Epithelial cell of proximal tubule (primary cell): ENCODE data around the gene ZAP70. TPM values are rescaled to one million over a fixed set of nuclear protein-coding genes. Genes with fewer than 3 reads are reported as not detected.

Experiments used
- DNase-seq: peaks from one replicate; pipeline ENCODE4 v3.0.0-alpha.2; 2011; ENCODE audit warnings: low read depth
- H3K4me3 ChIP-seq: 2 replicates; pipeline ENCODE4 v1.5.1; 2011; ENCODE audit warnings: low read depth, mild to moderate bottlenecking, low read length
- CTCF ChIP-seq: conservative IDR thresholded peaks from 2 replicates; pipeline ENCODE4 v1.5.1; 2012; ENCODE audit warnings: low read depth, mild to moderate bottlenecking, low read length
- total RNA-seq: library from RNA; depleted of rRNA; stranded (reverse); fragments of >200 nt; gene quantifications from 2 replicates; pipeline ENCODE4 v1.2.3, GENCODE V29; 2015

Gene ZAP70
- total RNA-seq, 1 donor from 2014 or later = not detected

DNA sequence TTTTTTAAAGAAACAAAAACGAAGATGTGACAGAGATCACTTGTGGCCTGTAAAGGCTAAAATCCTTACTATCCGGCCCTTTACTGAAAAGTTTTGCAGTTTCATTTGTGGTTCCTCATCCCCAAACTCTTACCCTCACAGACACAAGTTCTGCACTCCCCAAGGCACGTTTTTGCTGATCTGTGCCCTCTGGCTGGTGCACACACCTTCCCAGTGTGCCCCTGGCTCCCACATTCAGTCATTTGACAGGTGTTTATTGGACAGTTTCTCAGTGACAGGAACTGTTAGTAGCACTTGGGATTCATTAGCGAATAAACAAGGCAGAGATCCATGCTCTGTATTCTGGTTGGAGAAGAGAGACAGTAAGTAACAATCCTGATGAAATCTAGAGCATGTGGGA is 22.8 kb downstream of the ZAP70 start:
- TF ChIP-seq CTCF = no peak

DNA sequence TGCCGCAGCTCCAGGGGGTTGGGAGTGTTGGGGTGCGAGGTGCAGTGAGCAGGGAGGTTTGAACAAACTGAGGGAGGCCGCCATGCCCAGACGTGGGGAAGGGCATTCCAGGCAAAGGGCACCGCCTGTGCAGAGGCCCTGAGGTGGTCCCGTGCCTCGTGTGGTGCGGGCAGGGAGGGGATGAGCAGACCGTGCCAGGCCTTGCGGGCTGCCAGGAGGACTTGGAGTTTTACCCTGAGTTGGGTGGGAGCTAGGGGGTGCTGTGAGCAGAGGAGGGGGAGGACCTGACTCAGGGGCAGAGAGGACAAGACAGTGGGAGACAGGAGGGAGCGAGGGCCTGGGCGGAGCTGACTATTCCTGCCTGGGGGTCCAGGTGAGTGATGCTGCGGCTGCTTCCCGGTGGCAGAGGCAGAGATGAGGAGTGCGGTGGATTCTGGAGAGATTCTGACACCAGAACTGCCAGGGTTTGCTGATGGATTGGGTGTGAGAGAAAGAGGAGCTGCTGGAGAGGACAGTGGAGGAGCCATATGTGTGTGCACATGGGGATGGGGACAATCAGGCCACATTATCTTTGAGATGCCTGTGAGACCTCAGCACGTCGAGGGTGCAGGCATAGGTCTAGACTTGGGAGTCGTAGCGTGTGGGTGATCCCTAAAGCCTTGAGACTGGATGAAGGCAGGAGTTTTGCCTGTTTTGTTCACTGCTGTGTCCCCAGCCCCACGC is 23.4 kb downstream of the ZAP70 start:
- no peak overlapping the region for H3K4me3 ChIP-seq
- no peak for DNase-seq
- TF ChIP-seq CTCF = no peak

More for the DNA sequence above, 22.8 kb downstream of the ZAP70 start:
- H3K4me3 ChIP-seq = no peak overlapping the region
- DNase-seq = no peak

DNA sequence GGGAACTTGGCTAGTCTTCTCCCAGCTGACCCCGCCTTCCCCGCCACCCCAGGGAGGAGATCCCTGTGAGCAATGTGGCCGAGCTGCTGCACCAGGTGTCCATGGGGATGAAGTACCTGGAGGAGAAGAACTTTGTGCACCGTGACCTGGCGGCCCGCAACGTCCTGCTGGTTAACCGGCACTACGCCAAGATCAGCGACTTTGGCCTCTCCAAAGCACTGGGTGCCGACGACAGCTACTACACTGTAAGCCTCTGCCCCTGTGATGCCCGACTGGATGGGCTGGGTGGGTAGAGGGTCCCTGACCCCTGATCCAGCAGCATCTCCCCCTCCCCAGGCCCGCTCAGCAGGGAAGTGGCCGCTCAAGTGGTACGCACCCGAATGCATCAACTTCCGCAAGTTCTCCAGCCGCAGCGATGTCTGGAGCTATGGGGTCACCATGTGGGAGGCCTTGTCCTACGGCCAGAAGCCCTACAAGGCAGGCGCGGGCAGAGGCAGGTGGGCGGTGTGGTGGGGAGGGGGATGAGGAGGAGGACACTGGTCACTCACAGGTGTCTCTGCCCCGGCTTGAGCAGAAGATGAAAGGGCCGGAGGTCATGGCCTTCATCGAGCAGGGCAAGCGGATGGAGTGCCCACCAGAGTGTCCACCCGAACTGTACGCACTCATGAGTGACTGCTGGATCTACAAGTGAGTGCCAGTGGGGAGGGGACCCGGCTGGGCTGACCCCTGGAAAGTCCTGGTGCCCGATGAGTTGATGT is 24.2 kb downstream of the ZAP70 start:
- DNase-seq = no peak
- no peak overlapping the region for H3K4me3 ChIP-seq
- no peak for TF ChIP-seq CTCF

GRCh38 chr2:97738179-97739019 is 25.0 kb downstream of the ZAP70 start:
- TF ChIP-seq CTCF = no peak
- no peak for DNase-seq
- H3K4me3 ChIP-seq = no peak overlapping the region

GRCh38 chr2:97739020-97739892 is 25.9 kb downstream of the ZAP70 start:
- no peak for DNase-seq
- no peak for TF ChIP-seq CTCF
- H3K4me3 ChIP-seq = no peak overlapping the region

DNA sequence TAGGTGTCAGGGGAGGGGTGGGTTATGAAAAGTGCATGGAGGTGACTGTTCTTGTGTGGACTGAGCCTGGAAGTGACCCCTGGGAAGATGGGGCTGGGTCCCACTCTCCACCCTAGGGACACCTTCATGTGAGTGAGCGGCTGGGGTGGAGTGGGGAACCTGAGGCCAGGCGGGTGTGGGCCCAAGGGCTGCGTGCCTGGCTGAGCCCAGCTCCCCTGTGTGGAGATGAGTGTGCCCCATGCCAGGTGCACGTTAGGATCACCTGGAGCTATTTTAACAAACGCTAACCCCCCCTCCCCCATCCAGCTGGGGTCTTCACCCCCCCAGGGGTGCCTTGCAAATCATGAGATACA is 26.5 kb downstream of the ZAP70 start:
- H3K4me3 ChIP-seq = no peak overlapping the region
- DNase-seq = no peak
- TF ChIP-seq CTCF = no peak
